Measurements from ENCODE around the gene ABLIM3.

Gene ABLIM3

GRCh38 chr5:149227168-149227826 lies 86.0 kb downstream of the ABLIM3 start:
- TF ChIP-seq, protein P1, sequence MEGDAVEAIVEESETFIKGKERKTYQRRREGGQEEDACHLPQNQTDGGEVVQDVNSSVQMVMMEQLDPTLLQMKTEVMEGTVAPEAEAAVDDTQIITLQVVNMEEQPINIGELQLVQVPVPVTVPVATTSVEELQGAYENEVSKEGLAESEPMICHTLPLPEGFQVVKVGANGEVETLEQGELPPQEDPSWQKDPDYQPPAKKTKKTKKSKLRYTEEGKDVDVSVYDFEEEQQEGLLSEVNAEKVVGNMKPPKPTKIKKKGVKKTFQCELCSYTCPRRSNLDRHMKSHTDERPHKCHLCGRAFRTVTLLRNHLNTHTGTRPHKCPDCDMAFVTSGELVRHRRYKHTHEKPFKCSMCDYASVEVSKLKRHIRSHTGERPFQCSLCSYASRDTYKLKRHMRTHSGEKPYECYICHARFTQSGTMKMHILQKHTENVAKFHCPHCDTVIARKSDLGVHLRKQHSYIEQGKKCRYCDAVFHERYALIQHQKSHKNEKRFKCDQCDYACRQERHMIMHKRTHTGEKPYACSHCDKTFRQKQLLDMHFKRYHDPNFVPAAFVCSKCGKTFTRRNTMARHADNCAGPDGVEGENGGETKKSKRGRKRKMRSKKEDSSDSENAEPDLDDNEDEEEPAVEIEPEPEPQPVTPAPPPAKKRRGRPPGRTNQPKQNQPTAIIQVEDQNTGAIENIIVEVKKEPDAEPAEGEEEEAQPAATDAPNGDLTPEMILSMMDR (IDR thresholded peaks at IDR 0.05; ENCODE audit: insufficient read depth, low read length, missing control alignments): no peak
- CTCF ChIA-PET: interaction anchor here (0.7 to 14.8 kb wide), 9 partner anchors 10 to 112 kb away, joined by 3 to 249 read pairs (median 8); partner anchors contain the start of gene ABLIM3
- POLR2A ChIA-PET: no interaction called here
- no peak for DNase-seq (ENCODE audit: low read depth, low spot score)
- no peak overlapping the region for H3K4me3 ChIP-seq (ENCODE audit: low read depth, low read length)

GRCh38 chr5:149228618-149229297 lies 87.5 kb downstream of the ABLIM3 start:
- ChIA-PET POLR2A (no interaction called here), CTCF (interaction anchor here (0.6 to 14.8 kb wide), 22 partner anchors 9 to 496 kb away, joined by 3 to 249 read pairs (median 10); partner anchors contain the start of gene ABLIM3)
- peak; percentile 55 for DNase-seq (ENCODE audit: low read depth, low spot score)
- TF ChIP-seq, protein P1 (IDR thresholded peaks at IDR 0.05; ENCODE audit: insufficient read depth, low read length, missing control alignments): peak; percentile 67
- no peak overlapping the region for H3K4me3 ChIP-seq (ENCODE audit: low read depth, low read length)

DNA sequence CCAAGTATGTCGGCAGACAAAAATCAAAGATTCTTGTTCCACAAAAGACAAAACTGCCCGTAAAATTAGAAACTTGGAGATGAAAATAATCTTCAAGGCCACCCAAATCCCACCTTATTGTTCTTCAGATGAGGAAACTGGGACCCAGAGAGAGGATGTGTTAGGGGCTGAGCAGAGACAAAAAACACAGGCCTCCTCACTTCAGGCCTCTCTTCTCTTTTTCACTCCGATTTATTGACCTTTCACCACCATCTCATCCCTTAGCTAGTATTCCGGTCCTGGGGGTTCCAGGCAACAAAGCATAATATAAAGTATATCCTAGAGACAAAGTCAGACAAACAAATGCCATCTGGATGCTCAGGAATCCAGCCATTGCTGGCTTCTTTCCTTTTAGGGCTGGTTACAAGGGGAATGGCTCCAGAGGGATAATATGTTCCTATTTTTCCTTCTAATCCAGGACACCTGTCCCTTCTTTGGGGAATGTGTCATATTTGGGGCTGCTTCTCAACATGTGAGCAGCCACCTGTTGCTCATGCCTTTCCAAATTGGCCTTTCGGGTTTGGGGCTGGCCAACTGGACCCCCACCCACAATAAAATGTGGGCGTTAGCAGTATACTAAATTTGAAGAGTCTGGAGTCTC lies 88.1 kb downstream of the ABLIM3 start:
- H3K4me3 ChIP-seq (ENCODE audit: low read depth, low read length): no peak overlapping the region
- POLR2A ChIA-PET: no interaction called here
- CTCF ChIA-PET: interaction anchor here (0.7 to 14.8 kb wide), 24 partner anchors 9 to 497 kb away, joined by 3 to 249 read pairs (median 8); partner anchors contain the start of gene ABLIM3
- DNase-seq (ENCODE audit: low read depth, low spot score): no peak
- TF ChIP-seq, protein P1 (IDR thresholded peaks at IDR 0.05; ENCODE audit: insufficient read depth, low read length, missing control alignments): no peak

- no peak for DNase-seq (ENCODE audit: low read depth, low spot score)
- TF ChIP-seq, protein P1 (IDR thresholded peaks at IDR 0.05; ENCODE audit: insufficient read depth, low read length, missing control alignments): no peak
- ChIA-PET CTCF (interaction anchor here (1.2 to 8.4 kb wide), 7 partner anchors 9 to 201 kb away, joined by 3 to 71 read pairs (median 4); partner anchors contain the start of gene ABLIM3), POLR2A (no interaction called here)
- H3K4me3 ChIP-seq (ENCODE audit: low read depth, low read length): no peak overlapping the region
These were observed 94.5 kb downstream of the ABLIM3 start for GRCh38 chr5:149235841-149236240.

DNA sequence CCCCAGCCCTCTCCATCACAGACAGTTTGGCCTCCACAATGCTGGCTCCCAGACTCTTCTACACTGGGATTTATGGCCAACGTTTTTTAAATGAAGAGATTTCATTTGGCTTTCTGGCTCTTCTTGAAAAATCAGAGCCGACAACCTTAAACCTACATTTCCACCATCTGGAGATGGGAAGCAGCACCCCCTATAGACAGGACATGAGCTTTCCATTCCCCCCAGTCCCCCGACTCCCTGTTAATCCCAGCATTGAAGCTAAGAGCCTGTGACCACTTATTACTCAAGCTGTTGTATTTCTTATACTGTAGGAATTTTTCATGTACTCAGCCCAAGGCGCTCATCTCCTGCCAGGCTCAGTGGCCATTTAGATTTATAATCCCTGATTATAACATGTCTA lies 96.4 kb downstream of the ABLIM3 start:
- POLR2A ChIA-PET: no interaction called here
- CTCF ChIA-PET: interaction anchor here (0.6 to 8.4 kb wide), 11 partner anchors 8 to 497 kb away, joined by 3 to 71 read pairs (median 5); partner anchors contain the start of gene ABLIM3
- no peak overlapping the region for H3K4me3 ChIP-seq (ENCODE audit: low read depth, low read length)
- TF ChIP-seq, protein P1 (IDR thresholded peaks at IDR 0.05; ENCODE audit: insufficient read depth, low read length, missing control alignments): no peak
- no peak for DNase-seq (ENCODE audit: low read depth, low spot score)

- CTCF ChIA-PET: interaction anchor here (1.0 to 8.4 kb wide), 9 partner anchors 9 to 497 kb away, joined by 3 to 71 read pairs (median 7); partner anchors contain the start of gene ABLIM3
- TF ChIP-seq, protein P1 (IDR thresholded peaks at IDR 0.05; ENCODE audit: insufficient read depth, low read length, missing control alignments): peak; percentile 45
- H3K4me3 ChIP-seq (ENCODE audit: low read depth, low read length): no peak overlapping the region
- POLR2A ChIA-PET: no interaction called here
- DNase-seq (ENCODE audit: low read depth, low spot score): no peak
These were observed 97.2 kb downstream of the ABLIM3 start for GRCh38 chr5:149238540-149238939.

Data from AG04449 (cell line).